Amygdala (tissue), 56 donors: ENCODE results near the gene TIMP2.
"Not testable (repeated sequence)": the region's sequence is repeated elsewhere in the genome, so short reads cannot be mapped to it uniquely, and the experiment has no call there.

Experiments
- DNase-seq, 56 donors: peaks; one replicate each; lab custom pipeline; 2025; lab: John Stamatoyannopoulos, UW

Gene TIMP2

GRCh38 chr17:78911543-78911942 lies 13.6 kb downstream of the TIMP2 start:
- DNase-seq, result not testable (repeated sequence)

GRCh38 chr17:78910497-78911284 lies 14.5 kb downstream of the TIMP2 start:
- peak in 4 of 56 donors; percentile 20 to 58 (median 38) for DNase-seq

- no peak for DNase-seq
Observed at GRCh38 chr17:78908426-78908825, 16.8 kb downstream of the TIMP2 start.

GRCh38 chr17:78905541-78905940 lies 19.6 kb downstream of the TIMP2 start:
- DNase-seq, result no peak

- DNase-seq, result no peak
Observed at GRCh38 chr17:78905116-78905515, 20.1 kb downstream of the TIMP2 start.

- no peak for DNase-seq
Observed at GRCh38 chr17:78904371-78904770, 20.8 kb downstream of the TIMP2 start.

GRCh38 chr17:78903101-78903779 lies 21.9 kb downstream of the TIMP2 start, which contains the start of gene CEP295NL:
CEP295NL (minus strand) TSS chr17:78903201; CDS start chr17:78901828, 1,373 bp downstream.
- peak in 16 of 56 donors; percentile 26 to 63 (median 36) for DNase-seq

GRCh38 chr17:78902231-78902630 lies 23.0 kb downstream of the TIMP2 start:
- not testable (repeated sequence) for DNase-seq

- DNase-seq, result no peak
Observed at GRCh38 chr17:78901806-78902205, 23.4 kb downstream of the TIMP2 start.

GRCh38 chr17:78900816-78901215 lies 24.4 kb downstream of the TIMP2 start:
- DNase-seq, result no peak

GRCh38 chr17:78899361-78900260 lies 25.6 kb downstream of the TIMP2 start:
- DNase-seq, result peak in 30 of 56 donors; percentile 36 to 78 (median 60)

GRCh38 chr17:78898947-78899346 lies 26.2 kb downstream of the TIMP2 start:
- DNase-seq, result peak in 6 of 56 donors; percentile 26 to 48 (median 36)

- no peak for DNase-seq
Observed at GRCh38 chr17:78898075-78898836, 26.9 kb downstream of the TIMP2 start.

GRCh38 chr17:78897664-78898047 lies 27.5 kb downstream of the TIMP2 start:
- DNase-seq, result no peak

- no peak for DNase-seq
Observed at GRCh38 chr17:78896834-78897663, 28.1 kb downstream of the TIMP2 start.

- peak in 51 of 56 donors; percentile 33 to 91 (median 72) for DNase-seq
Observed at GRCh38 chr17:78896091-78896833, 28.9 kb downstream of the TIMP2 start.

- peak in 6 of 56 donors; percentile 27 to 44 (median 38) for DNase-seq
Observed at GRCh38 chr17:78895322-78895721, 29.9 kb downstream of the TIMP2 start.

- DNase-seq, result peak in 22 of 56 donors; percentile 22 to 67 (median 39)
Observed at GRCh38 chr17:78893684-78894083, 31.5 kb downstream of the TIMP2 start.
